H1 (cell line): ENCODE results near the gene EEF1AKMT1. TPM values are rescaled to one million over a fixed set of nuclear protein-coding genes. Genes with fewer than 3 reads are reported as not detected.

ENCODE experiments used
- CHD1 ChIP-seq: IDR thresholded peaks from 2 replicates; pipeline ENCODE4 v1.6.1; 2012; ENCODE audit warnings: low read depth, low read length, improper control_type of control experiment
- CREB1 ChIP-seq: IDR thresholded peaks from 2 replicates; pipeline ENCODE4 v1.6.1; 2012; ENCODE audit warnings: inconsistent platforms
- POU5F1 ChIP-seq: IDR thresholded peaks from 2 replicates; pipeline ENCODE4 v1.6.1; 2011; ENCODE audit warnings: low read depth, mild to moderate bottlenecking, low read length, moderate library complexity
- polyA plus RNA-seq, 7 experiments: library from polyadenylated mRNA; depleted of rRNA in 3 of 7; stranded (reverse) in 5 of 7; unstranded in 2 of 7; fragments of >200 nt in 5 of 7; fragments of 200-250 nt in 2 of 7; gene quantifications; 1 replicate in 5 of 7; 2 replicates in 1 of 7; 4 replicates in 1 of 7; pipeline versions ENCODE4 v1.2.1 to v1.2.3, GENCODE V29; 2011 to 2013; ENCODE audit warnings: missing spikeins in 2 of 7, mixed read lengths in 2 of 7
- total RNA-seq: library from RNA; stranded (reverse); fragmentation: NEBNext Ultra II Directional; extraction: Animal tissue kit (Norgen Biotek cat#: 25700); gene quantifications from 2 replicates; pipeline ENCODE4 v1.2.1, GENCODE V29; 2021

EEF1AKMT1 gene
- total and polyA plus RNA-seq, 2 of the 8 experiments (the other 6 are each of a cell fraction or from before 2014, with no cell fraction given): 3.1 to 4.1 TPM

GRCh38 chr13:20689291-20689690, 84.5 kb downstream of the EEF1AKMT1 start (continued):
- TF ChIP-seq CHD1: no peak
- TF ChIP-seq CREB1: no peak
- TF ChIP-seq POU5F1: no peak
